H9 (cell line): ENCODE measurements around the gene PDE2A. TPM values are rescaled to one million over a fixed set of nuclear protein-coding genes. Genes with fewer than 3 reads are reported as not detected.
A peak's percentile ranks its signal among the peaks of the same experiment; 100 is the strongest.

ENCODE experiments used
- DNase-seq: peaks from one replicate; pipeline ENCODE4 v3.0.0-alpha.2; 2017
- H2AFZ ChIP-seq: one replicate; pipeline ENCODE4 v1.6.1; 2013; ENCODE audit warnings: mild to moderate bottlenecking, low read length, control low read depth, moderate library complexity
- H2AK5ac ChIP-seq: 2 replicates; pipeline ENCODE4 v1.6.1; 2013; ENCODE audit warnings: low read length, control low read depth, mixed read lengths; ENCODE audit not compliant: insufficient read length
- H2BK120ac ChIP-seq: one replicate; pipeline ENCODE4 v1.6.1; 2013; ENCODE audit warnings: low read depth, mild to moderate bottlenecking, low read length, control low read depth, inconsistent platforms; ENCODE audit not compliant: poor library complexity, severe bottlenecking
- H2BK12ac ChIP-seq: 2 replicates; pipeline ENCODE4 v1.6.1; 2013; ENCODE audit warnings: low read length, control low read depth, mixed read lengths, low read depth; ENCODE audit not compliant: insufficient read length
- H2BK15ac ChIP-seq: 2 replicates; pipeline ENCODE4 v1.6.1; 2013; ENCODE audit warnings: low read depth, low read length, control low read depth
- H2BK20ac ChIP-seq: one replicate; pipeline ENCODE4 v1.6.1; 2013; ENCODE audit warnings: low read depth, mild to moderate bottlenecking, low read length, control low read depth, inconsistent platforms; ENCODE audit not compliant: poor library complexity, severe bottlenecking
- H2BK5ac ChIP-seq: 2 replicates; pipeline ENCODE4 v1.6.1; 2013; ENCODE audit warnings: low read length, control low read depth, mixed read lengths; ENCODE audit not compliant: insufficient read length
- H3K14ac ChIP-seq: 2 replicates; pipeline ENCODE4 v1.6.1; 2013; ENCODE audit warnings: low read length, control low read depth; ENCODE audit not compliant: insufficient read depth
- H3K18ac ChIP-seq: 2 replicates; pipeline ENCODE4 v1.6.1; 2013; ENCODE audit warnings: low read depth, mild to moderate bottlenecking, mixed read lengths, low read length, control low read depth; ENCODE audit not compliant: insufficient read length
- H3K23ac ChIP-seq: 2 replicates; pipeline ENCODE4 v1.6.1; 2013; ENCODE audit warnings: low read length, control low read depth, mixed read lengths, low read depth; ENCODE audit not compliant: insufficient read length
- H3K23me2 ChIP-seq: 2 replicates; pipeline ENCODE4 v1.6.1; 2013; ENCODE audit warnings: low read depth, mild to moderate bottlenecking, mixed read lengths, low read length, control low read depth; ENCODE audit not compliant: insufficient read length, poor library complexity, severe bottlenecking
- H3K27ac ChIP-seq: 2 replicates; pipeline ENCODE4 v1.5.1; 2013; ENCODE audit warnings: low read length, control low read depth, mixed read lengths, low read depth; ENCODE audit not compliant: insufficient read length
- H3K27me3 ChIP-seq: 2 replicates; pipeline ENCODE4 v1.6.1; 2013; ENCODE audit warnings: low read length, control low read depth, inconsistent platforms; ENCODE audit not compliant: insufficient read depth
- H3K4ac ChIP-seq: 2 replicates; pipeline ENCODE4 v1.6.1; 2013; ENCODE audit warnings: low read depth, mild to moderate bottlenecking, control low read depth, inconsistent platforms, low read length, moderate library complexity
- H3K4me1 ChIP-seq: 2 replicates; pipeline ENCODE4 v1.6.1; 2013; ENCODE audit warnings: low read length, control low read depth, inconsistent platforms; ENCODE audit not compliant: insufficient read depth
- H3K4me2 ChIP-seq: 2 replicates; pipeline ENCODE4 v1.6.1; 2013; ENCODE audit warnings: low read length, control low read depth, mixed read lengths; ENCODE audit not compliant: insufficient read length, insufficient read depth
- H3K56ac ChIP-seq: 2 replicates; pipeline ENCODE4 v1.6.1; 2013; ENCODE audit warnings: low read depth, mild to moderate bottlenecking, mixed read lengths, low read length, control low read depth; ENCODE audit not compliant: insufficient read length
- H3K79me1 ChIP-seq: 2 replicates; pipeline ENCODE4 v1.6.1; 2013; ENCODE audit warnings: low read depth, mild to moderate bottlenecking, moderate library complexity, low read length, control low read depth, inconsistent platforms; ENCODE audit not compliant: insufficient read depth, poor library complexity, severe bottlenecking
- H3K79me2 ChIP-seq: 2 replicates; pipeline ENCODE4 v1.6.1; 2013; ENCODE audit warnings: low read length, control low read depth, inconsistent platforms; ENCODE audit not compliant: insufficient read depth
- H3K9ac ChIP-seq: 2 replicates; pipeline ENCODE4 v1.6.1; 2013; ENCODE audit warnings: low read length, control low read depth, mixed read lengths; ENCODE audit not compliant: insufficient read length; ENCODE audit errors: extremely low read depth
- H3K9me3 ChIP-seq: one replicate; pipeline ENCODE4 v1.6.1; 2013; ENCODE audit warnings: low read depth, low read length, inconsistent platforms; ENCODE audit not compliant: control insufficient read depth
- H3T11ph ChIP-seq: one replicate; pipeline ENCODE4 v1.6.1; 2013; ENCODE audit warnings: mild to moderate bottlenecking, low read length, control low read depth, inconsistent platforms
- H4K20me1 ChIP-seq: one replicate; pipeline ENCODE4 v1.6.1; 2013; ENCODE audit not compliant: control insufficient read depth, insufficient read length, insufficient read depth
- H4K5ac ChIP-seq: 2 replicates; pipeline ENCODE4 v1.6.1; 2013; ENCODE audit warnings: low read depth, mild to moderate bottlenecking, mixed read lengths, low read length, control low read depth; ENCODE audit not compliant: insufficient read length
- H4K8ac ChIP-seq: replicated peaks from 2 replicates; pipeline ENCODE4 v1.6.1; 2013; ENCODE audit warnings: low read length, control low read depth, mixed read lengths, low read depth; ENCODE audit not compliant: insufficient read length
- H4K91ac ChIP-seq: 2 replicates; pipeline ENCODE4 v1.6.1; 2013; ENCODE audit warnings: low read depth, mild to moderate bottlenecking, moderate library complexity, mixed read lengths, low read length, control low read depth; ENCODE audit not compliant: insufficient read length
- H3K27ac Mint-ChIP-seq, 3 experiments: 2 replicates in 2 of 3; 3 replicates in 1 of 3; pipeline ENCODE4 v1.8.0; 2020 to 2021; ENCODE audit warnings: mixed read lengths in 3 of 3, mild to moderate bottlenecking in 1 of 3, moderate library complexity in 1 of 3
- H3K27me3 Mint-ChIP-seq: 2 replicates; pipeline ENCODE4 v1.8.0; 2021; ENCODE audit warnings: low read depth, mild to moderate bottlenecking, moderate library complexity, mixed read lengths
- H3K36me3 Mint-ChIP-seq, 3 experiments: 2 replicates in 2 of 3; 3 replicates in 1 of 3; pipeline ENCODE4 v1.8.0; 2020 to 2021; ENCODE audit warnings: low read depth in 3 of 3, mixed read lengths in 3 of 3; ENCODE audit not compliant: insufficient read depth in 1 of 3
- H3K4me1 Mint-ChIP-seq, 2 experiments: 2 replicates each; pipeline ENCODE4 v1.8.0; 2020; ENCODE audit warnings: mixed read lengths in 2 of 2
- H3K4me3 Mint-ChIP-seq, 2 experiments: 2 replicates in 1 of 2; 3 replicates in 1 of 2; pipeline ENCODE4 v1.8.0; 2020 to 2021; ENCODE audit warnings: mild to moderate bottlenecking in 2 of 2, mixed read lengths in 2 of 2, moderate library complexity in 1 of 2
- H3K9me3 Mint-ChIP-seq, 2 experiments: 2 replicates in 1 of 2; 3 replicates in 1 of 2; pipeline ENCODE4 v1.8.0; 2020; ENCODE audit warnings: mild to moderate bottlenecking in 2 of 2, mixed read lengths in 2 of 2, moderate library complexity in 1 of 2
- CTCF ChIP-seq: fragments of 200-600 bp; sonication (generic); conservative IDR thresholded peaks from 3 replicates; pipeline ENCODE4 v1.8.0; 2021; ENCODE audit warnings: antibody characterized with exemption, mild to moderate bottlenecking
- WGBS: extraction: QIAGEN DNeasy Blood & Tissue Kit; methylation state at CpG from one replicate; pipeline ENCODE4 v1.1.7; 2013; ENCODE audit warnings: missing lambda C conversion rate, low lambda C conversion rate, mixed read lengths; ENCODE audit not compliant: insufficient read length; ENCODE audit errors: extremely low coverage; 5-methylcytosine and 5-hydroxymethylcytosine counted together
- total RNA-seq: library from RNA; stranded (reverse); gene quantifications from 2 replicates; pipeline ENCODE4 v1.2.1, GENCODE V29; 2021

Gene PDE2A
- total RNA-seq, 1 experiment from 2014 or later, result 3.4 TPM

- Mint-ChIP-seq H3K27me3 (peaks cover 74% of the 10 kb centered on the region), H3K27ac (peak overlapping the region in 1 of 3 experiments; percentile 59; a peak in 1 of 7 replicates), H3K36me3 (no peaks in the 10 kb centered on the region; a peak in 1 of 7 replicates), H3K9me3 (no peaks in the 10 kb centered on the region; a peak in 1 of 5 replicates), H3K4me3 (no peak overlapping the region; a peak in 1 of 5 replicates), H3K4me1 (peaks cover 44 to 64% of the 10 kb centered on the region in 2 experiments)
- H3T11ph ChIP-seq, result no peak overlapping the region
- H2AFZ ChIP-seq, result no peak overlapping the region
- H4K20me1 ChIP-seq, result no peaks in the 10 kb centered on the region
- H2BK12ac ChIP-seq, result no peak overlapping the region
- H3K4me1 ChIP-seq, result peaks cover 4% of the 10 kb centered on the region; the same call in 1 of the 2 replicates
- H3K56ac ChIP-seq, result no peak overlapping the region
- H3K9me3 ChIP-seq, result no peaks in the 10 kb centered on the region
- H3K79me1 ChIP-seq, result no peaks in the 10 kb centered on the region
- no peak overlapping the region for H2BK20ac ChIP-seq
- WGBS, result no CpG with 5 or more reads among the region's 9 CpGs
- H2BK15ac ChIP-seq, result no peak overlapping the region
- no peak overlapping the region for H3K4ac ChIP-seq
- no peak for TF ChIP-seq CTCF
- no peak overlapping the region for H4K8ac ChIP-seq
- DNase-seq, result no peak
- no peak overlapping the region for H2BK5ac ChIP-seq
- H3K27ac ChIP-seq, result no peak overlapping the region
- no peak overlapping the region for H2BK120ac ChIP-seq
- H4K91ac ChIP-seq, result no peak overlapping the region
- H3K27me3 ChIP-seq, result peaks cover 14% of the 10 kb centered on the region
- H3K4me2 ChIP-seq, result no peak overlapping the region
- no peaks in the 10 kb centered on the region for H3K23me2 ChIP-seq
- no peak overlapping the region for H2AK5ac ChIP-seq
- H3K79me2 ChIP-seq, result no peaks in the 10 kb centered on the region
- no peak overlapping the region for H3K18ac ChIP-seq
- H3K14ac ChIP-seq, result no peak overlapping the region
- H3K9ac ChIP-seq, result no peak overlapping the region
- no peak overlapping the region for H3K23ac ChIP-seq
- H4K5ac ChIP-seq, result no peak overlapping the region
Observed at GRCh38 chr11:72595292-72595684, 78.9 kb downstream of the PDE2A start.
